Activated T-cell treated with anti-CD3 and anti-CD28 coated beads for 4 hours (primary cell): ENCODE measurements around the gene TCF15.
A peak's percentile ranks its signal among the peaks of the same experiment; 100 is the strongest.

Experiments
- DNase-seq: peaks from one replicate; pipeline ENCODE4 v3.0.0-alpha.2; 2020

The TCF15 gene

DNA sequence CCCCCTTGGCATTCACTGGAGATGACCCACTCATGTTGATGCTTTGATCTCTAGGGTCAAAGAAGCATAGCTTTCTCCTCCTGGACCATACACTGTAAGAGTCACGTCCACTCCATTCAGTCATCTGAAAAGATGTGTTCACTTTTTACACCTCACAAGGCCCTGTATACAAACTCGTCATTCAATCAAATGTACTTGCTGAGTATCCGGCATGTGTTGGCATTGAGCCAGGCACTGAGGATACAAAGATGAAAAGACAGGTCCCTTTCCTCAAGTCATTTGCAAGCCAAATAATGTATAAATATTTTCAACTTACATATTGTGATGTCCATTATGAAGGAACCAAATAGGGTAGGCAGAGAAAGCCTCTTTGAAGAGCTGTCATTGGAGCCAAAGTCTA lies 34.0 kb downstream of the TCF15 start:
- no peak for DNase-seq

DNA sequence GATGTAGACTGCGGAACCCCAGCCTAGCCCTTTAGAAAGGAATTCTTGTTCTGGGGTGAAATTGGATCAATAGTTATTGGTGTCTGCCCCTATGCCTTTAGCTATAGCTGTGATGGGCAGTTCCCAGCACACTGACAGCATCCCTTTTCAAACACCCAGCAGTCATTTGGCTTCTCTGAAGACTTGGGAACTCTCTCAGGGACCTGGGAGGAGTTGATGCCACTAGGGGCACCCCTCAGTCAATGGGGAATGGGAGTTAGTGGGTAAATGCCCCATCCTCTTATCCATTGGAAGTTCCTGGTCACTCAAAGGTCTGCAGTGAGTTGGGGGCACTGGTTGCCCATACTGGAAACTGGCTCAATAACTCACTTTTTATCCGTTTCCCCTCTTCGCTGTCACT lies 34.9 kb downstream of the TCF15 start:
- no peak for DNase-seq

DNA sequence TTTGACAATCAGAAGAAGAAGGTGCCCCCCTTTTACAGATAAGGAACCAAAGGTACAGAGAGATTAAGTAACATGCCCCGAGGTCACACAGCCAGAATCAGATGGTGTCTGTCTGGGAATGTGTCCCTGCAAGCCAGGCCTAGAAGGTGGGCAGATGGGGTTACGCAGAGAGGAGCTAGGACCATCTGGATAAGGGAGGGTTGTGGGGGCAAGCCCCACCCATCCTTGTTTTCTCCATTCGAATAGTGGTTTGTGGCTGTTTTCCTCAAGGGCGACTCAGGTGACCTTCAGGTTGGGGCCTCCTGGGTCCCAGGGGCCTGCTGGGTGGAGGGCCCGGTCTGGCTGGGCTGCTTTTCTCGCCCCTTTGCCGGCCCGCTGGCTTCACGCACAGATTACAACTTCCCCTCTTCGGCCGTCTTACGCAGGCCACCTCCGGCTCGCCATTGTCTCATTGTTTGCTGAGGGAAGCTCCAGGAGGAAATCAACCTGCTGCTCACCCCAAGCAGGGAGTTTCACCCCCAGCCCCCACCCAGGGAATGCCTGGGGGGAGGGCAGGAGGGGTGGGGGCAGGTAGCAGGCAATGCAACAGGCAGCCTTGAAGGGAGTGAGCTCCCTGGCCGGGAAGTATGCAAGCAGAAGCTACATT lies 35.7 kb downstream of the TCF15 start:
- DNase-seq, result no peak

DNA sequence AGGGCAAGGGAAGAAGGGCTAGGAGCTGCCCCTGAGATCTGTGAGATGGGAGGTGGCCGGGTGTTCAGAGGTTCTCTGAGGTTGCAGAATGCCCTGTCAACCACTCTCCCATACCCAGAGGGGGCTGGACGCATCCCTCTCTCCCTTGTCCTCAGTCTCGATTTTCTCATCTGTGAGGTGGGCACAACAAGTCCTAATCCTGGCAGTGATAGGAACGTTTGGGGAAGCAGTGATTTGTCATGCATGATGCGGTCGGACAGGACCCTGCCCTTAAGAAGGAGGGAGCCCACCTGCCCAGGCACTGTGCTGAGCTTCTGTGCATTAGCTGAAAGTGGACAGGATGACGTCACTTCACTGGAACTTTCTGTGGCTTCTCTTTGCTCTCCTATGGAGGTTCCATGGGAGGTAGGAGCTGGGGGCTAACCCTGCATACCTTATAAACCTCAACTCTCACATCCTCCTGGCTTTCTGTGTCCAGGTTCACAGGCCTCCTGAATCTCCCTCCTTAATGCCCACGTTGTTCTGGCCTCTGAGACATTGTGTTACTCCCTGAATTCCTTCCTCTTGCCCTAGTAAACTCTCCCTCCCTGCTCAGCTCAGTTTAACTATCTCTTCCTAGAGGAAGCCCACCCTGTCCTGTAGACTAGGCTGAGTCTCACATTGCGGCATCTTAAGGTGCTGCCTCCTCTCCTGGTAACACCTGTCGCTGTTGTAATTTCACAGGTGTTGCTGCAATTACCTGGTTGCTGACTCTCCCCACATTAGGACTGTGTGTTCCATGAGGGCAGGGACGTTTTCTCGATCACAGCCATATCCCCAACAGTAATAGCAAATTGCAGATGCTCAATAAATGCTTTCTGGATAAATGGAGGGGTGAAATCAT lies 36.5 kb downstream of the TCF15 start:
- no peak for DNase-seq

DNA sequence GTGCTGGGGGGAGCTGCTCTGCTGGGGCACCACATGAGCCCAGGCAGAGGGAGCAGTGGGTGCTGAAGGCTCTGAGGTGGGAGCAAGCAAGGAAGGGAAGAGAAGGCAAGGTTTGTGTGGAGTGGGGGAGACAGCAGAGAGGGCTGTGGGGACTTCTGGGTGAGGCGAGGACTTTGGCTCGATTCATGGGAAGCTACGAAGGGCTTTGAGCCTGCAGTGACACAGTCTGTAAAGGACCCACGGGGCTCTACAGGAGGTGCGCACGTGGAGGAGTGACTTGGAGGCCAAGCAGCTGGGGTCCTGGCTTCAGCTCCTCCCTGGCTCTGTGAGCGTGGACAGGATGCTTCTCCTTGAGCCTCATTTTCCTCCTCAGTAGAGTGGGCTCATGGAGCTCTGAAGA lies 37.4 kb downstream of the TCF15 start:
- DNase-seq, result no peak

DNA sequence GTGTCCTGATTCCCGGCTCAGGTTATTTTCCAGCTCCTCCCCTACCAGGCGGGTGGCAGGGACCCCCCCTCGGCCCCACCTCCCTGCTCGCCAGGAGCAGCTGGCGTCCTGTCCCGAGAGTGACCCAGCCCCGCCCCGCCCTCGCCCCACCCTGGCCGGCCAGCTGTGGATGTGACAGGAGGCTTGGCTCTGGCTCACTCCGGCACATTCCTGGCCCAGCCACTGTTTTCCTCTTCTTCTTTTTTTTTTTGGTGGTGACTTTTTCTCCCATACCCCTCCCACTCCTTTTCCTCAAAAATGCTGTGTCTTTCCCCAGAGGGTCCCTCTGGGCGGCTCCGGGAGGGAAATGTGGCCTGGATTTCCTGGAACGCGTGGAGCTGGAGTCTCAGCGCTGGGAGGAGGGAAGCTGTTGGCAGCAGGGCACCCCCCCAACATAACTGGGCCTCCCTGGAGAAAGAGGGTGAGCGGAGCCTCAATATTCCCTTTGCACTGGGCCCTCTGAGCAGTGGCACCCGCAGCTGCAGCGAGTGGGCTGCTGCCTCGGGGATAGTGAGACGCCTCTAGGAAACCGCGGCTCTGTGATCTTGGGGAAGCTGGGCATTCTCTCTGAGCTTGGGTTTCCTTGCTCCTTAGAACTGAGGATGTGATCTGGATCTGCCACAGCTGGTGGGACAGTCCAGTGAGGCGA lies 38.2 kb downstream of the TCF15 start:
- no peak for DNase-seq

DNA sequence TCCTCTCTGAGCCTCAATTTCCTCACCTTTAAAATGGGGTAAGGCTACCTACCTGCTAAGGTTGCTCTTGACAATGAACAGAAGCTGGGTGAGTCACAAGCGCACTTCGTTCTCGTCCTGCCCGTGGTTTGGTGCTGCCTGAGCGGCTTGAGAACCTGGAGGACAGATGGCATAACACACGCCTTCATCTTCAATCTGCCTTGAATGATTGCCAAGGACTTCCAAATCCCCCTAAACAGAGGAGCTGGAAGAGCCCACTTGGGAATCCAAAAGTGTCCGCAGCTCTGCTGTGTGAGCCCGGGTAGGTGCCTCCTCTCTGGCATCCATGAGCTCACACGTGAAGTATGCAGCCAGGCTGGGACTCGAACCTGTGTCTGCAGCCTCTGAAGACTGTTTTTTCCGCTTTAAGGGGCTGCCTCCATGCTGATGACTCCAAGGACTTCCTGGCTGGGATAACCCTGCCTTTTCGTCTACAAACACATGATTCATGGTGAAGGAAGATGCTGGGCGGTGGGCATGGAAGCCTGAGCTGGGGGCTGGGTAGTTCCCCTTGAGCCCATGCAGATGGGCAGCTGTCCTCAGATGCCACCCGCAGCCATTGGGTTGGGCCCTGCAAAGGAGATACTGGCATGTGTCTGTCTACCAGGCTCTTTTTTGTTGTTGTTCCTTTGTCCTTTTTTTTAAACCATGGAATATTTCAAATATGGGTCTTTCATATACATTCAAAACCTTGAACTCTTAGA lies 41.3 kb downstream of the TCF15 start:
- DNase-seq, result no peak

DNA sequence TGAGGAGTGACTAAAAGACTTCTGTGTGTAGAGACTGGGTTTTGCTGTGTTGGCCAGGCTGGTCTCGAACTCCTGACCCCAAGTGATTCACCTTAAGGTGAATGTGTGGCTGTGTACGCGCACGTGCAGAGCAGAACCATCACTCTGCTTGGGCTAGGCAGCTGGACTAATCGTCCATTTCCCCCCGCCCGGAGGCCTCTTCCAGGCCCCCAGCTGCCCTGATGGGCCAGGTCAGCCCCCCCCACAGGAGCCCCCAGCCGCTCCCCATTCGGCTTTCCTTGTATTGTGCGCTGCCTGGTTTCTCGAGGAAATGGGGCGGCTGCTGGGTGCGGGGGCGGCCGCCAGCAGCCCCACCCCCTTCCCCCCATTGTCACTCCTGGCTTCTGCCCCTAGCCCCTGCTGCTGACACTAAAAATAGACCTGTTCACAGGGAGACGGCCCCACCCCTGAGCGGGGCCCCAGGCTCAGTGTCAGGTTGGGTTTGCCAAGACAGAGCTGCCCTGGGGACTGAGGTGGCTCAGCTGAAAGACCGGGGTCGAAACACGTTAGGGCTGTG lies 41.9 kb downstream of the TCF15 start:
- no peak for DNase-seq

DNA sequence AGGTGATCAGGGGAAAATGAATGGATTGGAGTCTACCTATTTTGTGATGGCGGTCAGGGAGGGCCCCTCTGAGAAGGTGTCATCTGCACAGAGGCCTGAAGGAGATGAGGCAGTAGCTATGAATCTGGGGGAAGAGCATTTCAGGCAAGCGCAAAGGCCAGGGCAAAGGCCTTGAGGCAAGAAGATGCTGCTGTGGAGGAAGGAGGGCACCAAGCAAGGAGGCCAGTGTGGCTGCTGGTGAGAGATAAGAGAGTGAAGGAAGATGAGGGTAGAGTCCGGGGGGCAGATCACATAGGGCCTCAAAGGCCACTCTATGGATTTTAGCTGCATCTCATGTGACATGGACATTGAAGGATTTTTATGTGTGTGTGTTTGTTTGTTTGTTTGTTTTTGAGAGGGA lies 45.9 kb downstream of the TCF15 start:
- no peak for DNase-seq

DNA sequence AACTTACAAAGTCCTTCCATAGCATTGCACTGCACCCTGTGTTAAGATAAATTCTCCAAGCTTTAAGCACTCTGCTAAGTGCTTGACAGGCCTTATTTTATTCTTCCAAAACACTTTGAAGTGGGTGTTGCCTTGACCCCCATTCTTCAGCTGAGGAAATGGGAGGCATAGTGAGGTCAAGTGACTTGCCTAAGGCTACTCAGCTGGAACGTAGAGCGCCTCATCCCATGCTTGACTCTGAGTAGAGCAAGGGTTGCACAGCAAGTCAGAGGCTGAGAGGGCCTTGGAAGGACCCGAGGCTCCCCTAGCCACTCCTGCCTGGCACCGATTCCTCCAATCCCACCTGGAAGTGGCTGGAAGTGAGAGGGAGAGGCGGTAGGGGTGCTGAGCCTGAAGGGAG lies 46.9 kb downstream of the TCF15 start:
- DNase-seq, result no peak

DNA sequence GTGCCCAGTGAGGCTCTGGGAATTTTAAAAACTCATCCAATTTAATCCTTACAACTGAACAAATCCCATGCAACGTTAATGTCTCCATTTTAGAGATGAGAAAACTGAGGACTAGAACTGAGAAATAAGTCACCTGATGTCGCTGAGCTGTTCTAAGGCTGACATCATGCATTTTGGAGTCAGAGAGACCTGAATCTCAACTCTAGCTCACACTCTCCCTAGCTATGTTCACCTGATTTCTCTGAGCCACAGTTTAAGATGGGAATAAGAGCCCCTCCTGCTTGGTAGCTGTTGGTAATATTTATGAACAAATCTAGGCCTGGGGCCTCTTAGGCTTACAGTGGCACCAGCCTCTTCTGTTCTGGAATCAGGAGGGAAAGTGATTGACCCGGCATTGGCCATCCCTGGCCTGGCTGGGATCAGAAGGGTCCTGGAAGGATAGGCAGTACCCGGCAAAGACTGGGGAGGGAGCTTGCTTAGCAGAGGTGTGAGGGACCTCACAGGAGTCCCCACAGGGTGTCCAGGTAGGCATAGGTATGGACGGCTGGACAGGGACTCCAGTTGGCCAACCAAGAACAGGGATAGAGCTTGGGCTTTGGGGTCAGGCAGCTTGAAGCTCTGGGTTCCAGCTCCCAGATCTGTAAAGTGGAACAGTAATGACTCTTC lies 47.7 kb downstream of the TCF15 start:
- DNase-seq, result no peak

DNA sequence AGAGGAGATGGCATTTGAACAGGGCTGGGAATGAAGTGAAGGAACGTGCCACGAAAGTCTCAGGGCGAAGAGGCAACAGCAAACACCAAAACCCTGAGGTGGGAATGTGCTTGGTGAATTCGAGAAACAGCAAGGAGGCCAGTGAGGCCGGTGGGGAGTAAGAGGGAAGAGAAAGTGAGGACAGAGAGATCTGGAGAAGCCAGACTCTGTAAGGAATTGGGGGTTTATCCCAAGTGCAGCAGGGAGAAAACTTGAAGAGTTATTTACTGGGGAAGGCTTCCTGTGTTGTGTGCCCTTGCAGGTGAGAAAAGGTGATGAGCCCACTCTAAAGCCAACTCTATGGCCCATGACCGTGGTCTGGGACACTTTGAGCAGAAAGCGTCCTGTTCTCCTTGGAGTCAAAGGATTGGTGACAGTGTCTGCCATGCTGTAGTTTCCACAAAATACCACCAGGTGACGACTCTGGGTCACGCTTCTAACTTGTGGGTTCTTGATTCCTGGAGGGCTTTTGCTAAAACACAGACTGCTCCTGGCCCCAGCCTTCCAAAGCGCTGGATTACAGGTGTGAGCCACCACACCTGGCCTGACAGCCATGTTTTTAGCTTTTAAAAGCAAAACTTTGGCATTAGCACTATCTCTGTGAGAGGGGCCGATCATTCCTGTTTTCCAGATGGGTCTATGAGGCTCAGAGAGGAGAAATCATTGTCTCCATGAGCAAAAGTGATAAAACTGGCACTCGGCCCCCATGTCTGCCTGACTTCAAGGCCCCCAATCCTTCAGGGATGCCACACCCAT lies 48.5 kb downstream of the TCF15 start:
- DNase-seq, result peak; percentile 18

DNA sequence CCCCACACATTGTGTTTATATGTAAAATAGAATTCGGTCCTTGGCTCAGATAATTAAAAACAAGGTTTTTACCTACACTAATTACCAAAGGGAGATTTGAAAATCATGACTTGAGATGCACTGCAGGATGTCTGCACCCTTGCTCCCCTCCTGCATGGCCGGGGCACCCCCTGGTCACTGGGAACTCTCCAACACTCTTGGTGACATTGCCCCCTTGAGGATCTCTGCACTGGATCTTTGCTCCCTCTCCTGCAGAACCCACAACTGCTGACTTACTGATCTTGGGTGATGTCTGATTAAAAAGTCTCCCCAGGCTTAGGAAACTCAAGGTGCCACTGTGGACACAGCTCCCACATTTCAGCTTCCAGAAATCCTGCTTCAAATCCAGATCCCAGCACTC lies 49.4 kb downstream of the TCF15 start:
- DNase-seq, result no peak

DNA sequence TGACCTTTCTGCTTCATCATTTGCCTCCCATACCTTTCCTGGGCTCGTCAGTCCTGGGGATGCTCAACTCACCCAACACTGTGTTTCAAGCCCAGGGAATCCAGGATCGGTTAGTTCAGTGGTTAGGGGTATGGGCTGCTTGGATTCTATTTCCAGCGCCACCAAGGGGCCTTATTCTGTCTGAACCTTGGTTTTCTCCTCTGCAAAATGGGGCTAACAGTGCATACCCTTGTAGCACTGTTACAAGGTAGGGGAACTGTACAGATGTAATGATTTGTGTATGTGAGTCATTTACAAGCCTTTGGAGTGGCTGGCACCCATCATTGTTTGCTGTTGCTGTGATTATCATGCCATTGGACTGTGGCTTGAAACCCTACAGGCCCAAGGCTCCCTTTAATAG lies 52.0 kb downstream of the TCF15 start:
- DNase-seq, result no peak

DNA sequence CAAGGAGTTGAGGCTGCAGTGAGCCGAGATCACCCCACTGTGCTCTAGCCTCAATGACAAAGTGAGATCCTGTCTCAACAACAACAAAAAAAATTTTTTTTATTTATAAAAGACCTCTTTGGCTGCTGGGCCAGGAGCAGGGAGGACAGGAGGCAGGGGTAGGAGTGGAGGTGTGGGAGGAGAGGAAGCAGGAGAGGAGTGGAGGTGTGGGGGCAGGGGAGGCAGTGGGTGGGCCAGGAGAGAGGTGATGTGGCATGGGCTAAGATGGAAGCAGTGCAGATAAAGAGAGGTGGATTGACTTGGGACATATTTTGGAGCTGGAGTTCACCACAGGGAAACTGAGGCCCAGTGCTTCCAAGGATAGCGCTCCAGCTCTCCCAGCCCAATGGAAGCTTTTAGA lies 53.1 kb downstream of the TCF15 start:
- DNase-seq, result no peak

DNA sequence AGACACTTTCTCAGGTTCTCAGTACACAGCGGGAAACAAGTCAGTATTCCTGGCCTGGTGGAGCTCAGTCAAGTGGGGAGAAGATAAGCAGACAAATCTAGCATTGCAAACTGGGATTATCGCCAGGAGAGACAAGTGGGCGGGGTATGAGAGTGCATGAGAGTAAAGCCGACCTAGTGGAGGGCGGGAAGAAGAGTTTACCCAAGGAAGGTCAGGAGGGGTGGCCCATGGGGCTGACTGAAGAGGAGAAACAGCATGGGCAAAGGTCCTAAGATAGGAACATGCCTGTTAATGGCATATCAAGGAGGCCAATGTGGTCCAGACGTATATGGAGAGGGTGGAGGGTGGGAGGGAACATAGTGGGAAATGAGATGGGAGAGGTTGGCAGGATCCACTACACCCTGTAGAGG lies 54.1 kb downstream of the TCF15 start:
- DNase-seq, result no peak
